GM21825 (cell line): ENCODE data around the gene ELOVL3.
"Not testable (repeated sequence)": the region's sequence is repeated elsewhere in the genome, so short reads cannot be mapped to it uniquely, and the experiment has no call there.

ENCODE experiments used
- ATAC-seq: cut with Tn5 transposase; IDR thresholded peaks from one replicate; pipeline ENCODE4 v1.9.1; 2021; ENCODE audit warnings: mild to moderate bottlenecking, moderate library complexity; ENCODE audit not compliant: unreplicated experiment

The ELOVL3 gene

DNA sequence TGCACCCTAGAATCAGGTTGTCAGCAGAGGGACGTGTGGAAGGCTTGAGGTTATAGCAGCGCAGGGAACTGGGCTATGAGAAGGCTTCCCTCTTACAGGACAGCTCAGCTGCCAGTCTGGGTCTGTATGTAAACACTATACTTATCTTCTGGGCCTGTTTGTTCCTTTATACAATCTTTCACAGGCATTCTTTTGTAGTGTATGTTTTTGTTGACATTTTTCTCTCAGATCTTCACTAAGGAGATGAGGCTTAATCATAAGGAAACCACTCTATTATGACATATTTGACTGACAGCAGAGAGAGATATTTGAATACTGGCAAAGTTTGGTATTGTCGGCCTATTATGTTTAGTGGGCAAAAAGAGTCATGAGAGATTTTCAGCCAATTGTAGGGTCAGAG is 20.2 kb downstream of the ELOVL3 start:
- ATAC-seq, result no peak

DNA sequence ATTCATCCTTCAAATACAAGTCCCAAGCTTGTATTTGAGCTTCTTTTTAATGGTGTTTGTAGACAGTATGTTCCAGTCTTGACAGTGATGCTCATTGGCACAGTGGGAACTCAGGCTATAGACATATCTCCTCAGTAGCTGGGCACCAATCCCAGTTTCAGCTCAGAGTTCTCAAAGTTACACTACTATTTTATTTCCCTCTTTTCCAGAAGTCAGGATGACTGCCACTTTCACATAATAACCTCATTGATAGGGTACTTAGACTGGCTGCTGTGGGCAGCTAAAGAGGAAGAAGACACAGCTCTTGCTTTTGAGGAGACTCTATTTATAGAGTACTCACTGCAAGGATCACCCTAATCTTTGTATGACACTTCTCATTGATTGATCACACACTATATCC is 21.6 kb downstream of the ELOVL3 start:
- ATAC-seq, result no peak

DNA sequence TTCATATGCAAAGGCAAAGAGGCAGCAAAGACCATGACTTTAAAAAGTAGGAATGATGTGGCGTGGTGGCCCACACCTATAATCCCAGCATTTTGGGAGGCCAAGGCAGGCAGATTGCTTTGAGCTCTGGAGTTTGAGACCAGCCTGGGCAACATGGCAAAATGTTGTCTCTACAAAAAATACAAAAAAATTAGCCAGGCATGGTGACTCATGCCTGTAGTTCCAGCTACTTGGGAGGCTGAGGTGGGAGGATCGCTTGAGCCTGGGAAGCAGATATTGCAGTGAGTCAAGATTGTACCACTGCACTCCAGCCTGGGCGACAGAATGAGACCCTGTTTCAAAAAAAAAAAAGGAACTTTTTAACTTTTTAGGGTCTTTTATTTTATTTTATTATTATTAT is 26.4 kb downstream of the ELOVL3 start:
- not testable (repeated sequence) for ATAC-seq

DNA sequence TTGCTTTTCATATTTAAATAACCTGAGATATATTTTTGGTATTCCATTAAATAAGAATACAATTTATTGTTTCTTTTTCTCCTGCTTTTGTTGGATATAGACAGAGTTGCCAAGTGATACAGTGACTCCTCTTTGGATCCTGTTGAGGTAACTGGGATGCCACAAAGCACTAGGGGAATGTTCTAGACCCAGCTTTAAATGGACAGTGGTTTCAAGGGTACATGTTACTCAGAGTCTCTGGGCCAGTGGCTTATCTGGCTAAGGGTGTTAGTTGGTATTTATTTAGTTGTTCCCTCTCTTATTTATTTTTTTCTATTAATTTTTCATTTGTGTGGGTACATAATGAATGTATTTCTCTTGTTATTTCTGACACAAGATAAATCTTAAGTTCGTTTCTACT is 28.3 kb downstream of the ELOVL3 start:
- ATAC-seq, result no peak

DNA sequence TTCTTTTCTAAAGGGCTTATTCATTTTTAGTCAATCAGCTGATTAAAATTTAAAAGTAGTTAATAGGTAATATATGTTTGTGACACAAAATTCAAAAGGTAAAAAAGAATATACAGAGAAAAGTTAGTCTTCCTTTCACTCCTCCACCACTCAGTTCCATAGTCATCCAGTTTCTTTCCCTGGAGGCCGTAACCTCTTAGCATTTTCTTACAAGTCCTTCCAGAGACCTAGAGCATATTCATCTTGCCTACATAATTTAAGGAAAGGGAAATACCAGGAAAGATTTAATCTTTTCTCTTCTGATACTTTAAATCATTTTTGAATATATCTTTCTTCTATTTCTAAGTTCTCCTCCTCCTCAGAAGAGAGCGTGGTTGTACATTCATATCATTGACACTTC is 29.3 kb downstream of the ELOVL3 start:
- no peak for ATAC-seq

DNA sequence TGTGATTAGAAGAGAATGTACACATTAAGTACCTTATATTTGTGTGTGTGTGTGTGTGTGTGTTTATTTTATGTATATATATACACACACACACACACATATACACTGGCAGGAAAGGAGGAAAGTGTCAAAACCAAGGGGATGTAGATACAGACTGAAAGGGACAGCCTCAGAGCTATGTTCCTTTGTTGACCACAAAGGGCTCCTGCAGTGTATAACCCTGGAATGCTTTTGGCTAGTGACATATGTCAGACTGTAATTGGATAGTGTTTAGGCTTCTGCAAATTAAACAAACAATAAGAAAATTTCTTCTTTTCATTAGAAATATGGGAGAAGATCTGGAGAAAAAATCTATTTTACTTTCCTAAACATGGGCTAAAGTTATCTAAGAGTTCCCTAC is 35.1 kb downstream of the ELOVL3 start:
- no peak for ATAC-seq

DNA sequence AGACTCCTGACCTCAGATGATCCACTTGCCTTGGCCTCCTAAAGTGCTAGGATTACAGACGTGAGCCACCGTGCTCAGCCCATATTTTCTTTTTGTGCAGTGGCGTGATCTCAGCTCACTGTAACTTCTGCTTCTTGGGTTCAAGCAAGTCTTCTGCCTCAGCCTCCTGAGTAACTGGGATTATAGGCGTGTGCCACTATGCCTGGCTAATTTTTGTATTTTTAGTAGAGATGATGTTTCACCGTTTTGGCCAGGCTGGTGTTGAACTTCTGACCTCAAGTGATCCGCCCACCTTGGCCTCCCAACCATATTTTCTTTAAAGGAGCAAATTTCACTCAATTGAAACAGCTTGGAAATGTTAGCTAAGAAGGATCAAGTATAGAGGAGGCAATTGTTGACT is 35.7 kb downstream of the ELOVL3 start:
- no peak for ATAC-seq

DNA sequence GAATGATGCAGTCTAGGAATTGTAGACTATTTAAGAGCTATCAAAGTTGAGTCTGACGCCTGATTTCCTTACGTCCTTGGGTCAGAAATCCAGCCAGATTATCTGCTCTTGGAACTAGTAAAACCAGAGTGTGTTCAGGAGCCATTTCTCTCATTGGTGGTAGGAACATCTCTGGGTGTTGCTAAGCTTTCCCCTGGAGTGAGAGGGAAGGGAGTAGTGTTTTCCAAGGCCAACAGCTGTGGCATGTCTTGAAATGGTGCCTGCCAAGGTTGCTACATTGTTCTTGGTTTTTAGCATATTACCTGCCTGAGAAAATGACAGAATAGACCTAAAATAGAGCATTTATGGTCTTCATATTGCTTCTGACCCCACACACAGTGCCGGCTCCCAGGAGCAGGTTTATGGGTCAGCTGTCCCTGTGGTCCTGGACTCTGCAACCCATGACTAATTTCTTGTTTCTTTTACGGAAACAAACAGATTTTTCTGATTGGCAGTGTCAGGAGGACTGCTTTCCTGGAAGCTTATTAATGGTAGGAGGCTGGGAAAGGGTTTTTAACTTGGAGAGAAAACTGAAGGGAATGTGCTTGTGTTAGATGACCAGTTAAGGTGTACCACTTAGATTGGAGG is 36.8 kb downstream of the ELOVL3 start:
- ATAC-seq, result no peak

DNA sequence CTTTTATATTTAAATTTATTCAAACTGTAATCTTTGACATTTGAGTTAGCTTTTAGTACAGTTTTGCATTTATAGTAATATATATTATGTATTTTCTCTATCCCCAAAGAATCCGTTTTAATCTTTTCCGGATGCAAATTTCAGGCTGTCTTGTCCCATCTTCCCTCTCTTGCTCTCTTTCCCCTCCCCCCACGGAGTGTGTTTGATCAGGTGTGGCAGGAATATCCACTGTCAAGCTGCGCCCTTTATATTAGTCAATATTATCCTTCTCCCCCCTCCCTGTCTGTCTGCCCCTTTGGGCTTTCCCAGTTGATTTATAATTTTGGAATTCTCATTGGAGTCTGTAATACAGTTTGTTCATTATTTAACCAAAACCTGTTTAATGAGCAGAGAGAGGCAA is 38.3 kb downstream of the ELOVL3 start:
- no peak for ATAC-seq

DNA sequence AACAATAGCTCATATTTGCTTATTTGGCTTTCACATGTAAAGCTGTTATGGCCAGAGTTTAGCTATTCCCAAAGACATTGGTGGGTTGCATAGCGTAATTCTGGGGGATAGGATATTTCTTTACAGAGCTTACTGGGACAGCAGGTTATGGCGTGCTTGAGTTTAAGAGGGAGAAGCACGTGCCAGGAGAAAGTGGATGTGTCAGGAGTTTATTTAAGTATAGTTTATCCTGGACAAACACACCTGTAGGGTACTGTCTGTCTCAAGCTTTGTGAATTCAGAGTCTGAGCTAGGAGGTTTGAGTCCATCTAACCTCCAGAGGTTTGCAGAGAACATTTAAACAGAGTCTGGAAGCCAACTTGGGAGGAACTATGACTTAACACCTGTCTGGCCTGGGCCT is 40.6 kb downstream of the ELOVL3 start:
- no peak for ATAC-seq

DNA sequence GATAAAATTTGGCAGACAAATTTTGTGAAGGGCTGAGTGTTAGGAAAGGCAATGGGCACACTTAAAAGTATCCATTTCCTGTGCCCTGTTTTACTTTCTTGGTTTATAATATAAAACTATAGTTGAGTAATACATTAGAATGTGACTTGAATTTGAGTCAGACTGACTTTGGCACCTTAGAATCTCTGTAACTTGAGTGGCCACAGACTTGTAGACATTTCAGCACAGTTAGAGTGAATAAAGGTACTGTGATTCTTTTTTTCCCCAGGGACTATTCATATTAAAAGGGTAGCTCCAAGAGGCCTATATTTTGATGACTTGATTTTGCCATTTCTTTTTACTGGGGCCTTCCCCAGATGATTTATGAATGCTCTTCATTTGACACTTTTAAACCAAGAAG is 41.6 kb downstream of the ELOVL3 start:
- no peak for ATAC-seq

DNA sequence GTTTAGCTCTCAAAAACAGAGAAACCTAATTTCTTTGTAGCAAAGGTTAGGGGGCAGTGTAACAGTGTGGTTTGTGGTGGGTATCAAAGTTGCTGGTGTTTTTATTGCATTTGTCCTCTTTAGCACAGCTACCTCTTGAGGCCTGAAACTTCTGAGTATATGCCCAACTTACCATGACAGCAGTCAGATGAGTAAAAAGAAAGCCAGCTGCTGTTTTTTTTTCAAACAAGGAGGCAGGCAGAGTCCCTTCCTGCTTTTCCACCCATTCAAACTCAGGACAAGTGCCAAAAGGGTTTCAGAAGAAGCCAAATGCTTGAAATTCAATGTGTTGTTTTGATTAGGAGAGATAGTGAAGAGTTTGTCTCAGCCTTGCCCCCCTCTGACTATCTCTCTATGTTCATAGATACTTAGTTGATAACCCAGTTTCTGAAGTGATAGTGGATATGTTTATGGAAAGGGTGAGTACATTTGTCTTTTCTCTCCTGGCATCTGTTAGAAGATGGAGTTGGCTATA is 42.3 kb downstream of the ELOVL3 start:
- no peak for ATAC-seq

DNA sequence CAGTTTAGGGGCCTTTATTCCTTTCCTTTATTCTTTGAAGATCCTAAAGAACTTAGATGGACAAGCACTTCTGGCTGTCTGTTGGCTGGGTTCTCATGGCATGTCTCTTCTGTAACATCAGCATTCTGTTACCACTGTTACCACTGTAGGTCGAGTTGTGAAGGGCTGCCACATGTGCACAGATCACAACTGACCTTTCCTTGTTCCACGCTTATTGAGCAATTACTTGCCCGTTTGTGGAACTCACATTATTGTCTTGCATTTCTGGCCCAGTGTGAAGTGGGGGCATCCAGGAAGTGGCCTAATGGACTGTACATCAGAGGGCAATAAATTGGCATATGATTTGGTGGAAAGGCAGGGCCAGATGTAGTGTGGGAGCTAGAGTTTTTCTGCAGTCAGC is 42.9 kb downstream of the ELOVL3 start:
- ATAC-seq, result no peak

DNA sequence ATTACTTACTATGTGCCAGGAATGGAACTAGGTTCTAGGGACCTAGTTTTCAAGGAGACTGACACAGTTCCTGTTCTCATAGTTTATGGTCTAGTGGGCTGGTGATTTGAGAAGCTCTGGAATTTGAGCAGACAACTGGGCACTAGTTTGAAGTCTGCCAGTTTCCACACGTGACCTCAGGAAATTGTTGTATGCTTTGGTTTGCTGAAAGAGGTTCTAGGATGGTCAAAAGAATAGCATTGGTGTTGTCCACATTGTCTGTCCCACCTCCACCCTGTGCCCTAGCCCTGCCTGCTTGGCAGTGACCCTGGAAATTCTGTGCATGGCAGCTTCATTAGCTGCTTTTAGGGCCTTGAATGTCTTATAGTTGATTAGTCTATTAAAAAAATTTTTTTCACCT is 48.0 kb downstream of the ELOVL3 start:
- no peak for ATAC-seq

DNA sequence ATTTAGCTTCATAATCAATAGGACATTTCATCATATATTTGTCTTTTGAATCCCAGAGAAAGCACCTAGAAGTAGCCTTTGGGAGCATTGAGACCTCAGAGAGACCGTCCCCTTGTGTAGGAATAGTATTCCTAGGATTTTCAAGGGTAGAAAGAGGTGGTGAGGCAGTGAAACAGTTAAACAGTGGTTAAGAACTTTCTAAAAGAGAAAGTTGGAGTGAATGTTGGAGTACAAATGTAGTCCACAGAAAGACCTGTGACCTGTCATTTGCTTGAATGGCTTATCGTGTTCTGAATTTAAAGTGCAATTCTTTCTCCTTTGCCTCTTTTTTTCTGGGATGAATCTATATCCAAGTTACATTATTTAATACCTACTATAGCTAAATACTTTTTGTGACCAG is 49.2 kb downstream of the ELOVL3 start:
- ATAC-seq, result no peak

DNA sequence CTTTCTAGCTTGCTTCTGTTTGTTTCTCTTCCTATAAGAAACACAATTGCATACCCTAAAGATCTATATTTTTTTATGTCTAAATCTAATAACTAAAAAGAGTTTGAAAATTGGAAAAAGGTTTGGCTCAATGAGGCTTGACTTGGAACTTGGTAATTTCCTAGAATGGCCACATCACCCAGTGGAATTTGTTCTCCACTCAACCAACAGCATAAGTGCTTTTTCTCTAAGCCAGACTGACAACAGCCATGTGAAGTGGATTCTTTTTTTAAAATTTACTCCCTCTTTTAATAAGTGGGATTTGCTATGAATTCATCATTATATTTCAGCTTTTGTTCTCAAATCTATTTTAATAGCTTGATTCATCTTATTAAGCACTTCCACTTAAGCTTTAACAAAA is 53.0 kb downstream of the ELOVL3 start:
- ATAC-seq, result no peak
